ENCODE measurements around the gene VAPA. TPM values are rescaled to one million over a fixed set of nuclear protein-coding genes. Genes with fewer than 3 reads are reported as not detected.
A peak's percentile ranks its signal among the peaks of the same experiment; 100 is the strongest.

The VAPA gene
- total RNA-seq, 2 experiments from 2014 or later, result 162 to 177 TPM

GRCh38 chr18:10006311-10006893 lies 92.6 kb downstream of the VAPA start:
- Histone ChIP-seq H3K36me3 (ENCODE audit: insufficient read depth, low read length) (no peaks in the 10 kb centered on the region), H3K9me3 (ENCODE audit: control insufficient read depth in 1 of 2, insufficient read depth in 1 of 2, low read length in 2 of 2) (peaks cover 0 to 6% of the 10 kb centered on the region in 2 experiments), H3K27ac (ENCODE audit: low read depth in 1 of 2, low read length in 2 of 2) (no peak overlapping the region), H3K27me3 (ENCODE audit: control insufficient read depth in 1 of 2, insufficient read depth in 2 of 2, low read length in 2 of 2) (peaks cover 0 to 2% of the 10 kb centered on the region in 2 experiments), H3K4me1 (ENCODE audit: insufficient read depth, low read length) (no peaks in the 10 kb centered on the region), H3K4me3 (ENCODE audit: low read length) (no peak overlapping the region)
- intact Hi-C loops (cut with DNase I, micrococcal nuclease), result no loop called here
- Mint-ChIP-seq H3K27me3 (no peaks in the 10 kb centered on the region), H3K4me3 (no peak overlapping the region), H3K27ac (no peak overlapping the region), H3K36me3 (ENCODE audit: low read depth) (no peaks in the 10 kb centered on the region), H3K9me3 (no peaks in the 10 kb centered on the region), H3K4me1 (ENCODE audit: low read depth) (no peaks in the 10 kb centered on the region)
- TF ChIP-seq, protein P1, sequence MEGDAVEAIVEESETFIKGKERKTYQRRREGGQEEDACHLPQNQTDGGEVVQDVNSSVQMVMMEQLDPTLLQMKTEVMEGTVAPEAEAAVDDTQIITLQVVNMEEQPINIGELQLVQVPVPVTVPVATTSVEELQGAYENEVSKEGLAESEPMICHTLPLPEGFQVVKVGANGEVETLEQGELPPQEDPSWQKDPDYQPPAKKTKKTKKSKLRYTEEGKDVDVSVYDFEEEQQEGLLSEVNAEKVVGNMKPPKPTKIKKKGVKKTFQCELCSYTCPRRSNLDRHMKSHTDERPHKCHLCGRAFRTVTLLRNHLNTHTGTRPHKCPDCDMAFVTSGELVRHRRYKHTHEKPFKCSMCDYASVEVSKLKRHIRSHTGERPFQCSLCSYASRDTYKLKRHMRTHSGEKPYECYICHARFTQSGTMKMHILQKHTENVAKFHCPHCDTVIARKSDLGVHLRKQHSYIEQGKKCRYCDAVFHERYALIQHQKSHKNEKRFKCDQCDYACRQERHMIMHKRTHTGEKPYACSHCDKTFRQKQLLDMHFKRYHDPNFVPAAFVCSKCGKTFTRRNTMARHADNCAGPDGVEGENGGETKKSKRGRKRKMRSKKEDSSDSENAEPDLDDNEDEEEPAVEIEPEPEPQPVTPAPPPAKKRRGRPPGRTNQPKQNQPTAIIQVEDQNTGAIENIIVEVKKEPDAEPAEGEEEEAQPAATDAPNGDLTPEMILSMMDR (IDR thresholded peaks at IDR 0.05), result no peak
- ATAC-seq (ENCODE audit: poor library complexity) (no peak), DNase-seq (peak in 1 of 14 experiments; percentile 6)
- POLR2A ChIA-PET, result no interaction called here
- CTCF ChIA-PET, result no interaction called here

- Histone ChIP-seq H3K4me3 (ENCODE audit: low read length) (no peak overlapping the region), H3K27me3 (ENCODE audit: control insufficient read depth in 1 of 2, insufficient read depth in 2 of 2, low read length in 2 of 2) (peaks cover 0 to 2% of the 10 kb centered on the region in 2 experiments), H3K27ac (ENCODE audit: low read depth in 1 of 2, low read length in 2 of 2) (no peak overlapping the region), H3K36me3 (ENCODE audit: insufficient read depth, low read length) (no peaks in the 10 kb centered on the region), H3K9me3 (ENCODE audit: control insufficient read depth in 1 of 2, insufficient read depth in 1 of 2, low read length in 2 of 2) (peaks cover 0 to 6% of the 10 kb centered on the region in 2 experiments), H3K4me1 (ENCODE audit: insufficient read depth, low read length) (no peaks in the 10 kb centered on the region)
- H3K36me3 Mint-ChIP-seq (ENCODE audit: low read depth), result no peaks in the 10 kb centered on the region
- CTCF ChIA-PET, result no interaction called here
- intact Hi-C loops (cut with DNase I, micrococcal nuclease), result no loop called here
- ATAC-seq (ENCODE audit: poor library complexity) (no peak), DNase-seq (no peak)
- H3K4me1 Mint-ChIP-seq (ENCODE audit: low read depth), result no peaks in the 10 kb centered on the region
- no peaks in the 10 kb centered on the region for H3K27me3 Mint-ChIP-seq
- H3K27ac Mint-ChIP-seq, result no peak overlapping the region
- TF ChIP-seq, protein P1 (IDR thresholded peaks at IDR 0.05), result no peak
- POLR2A ChIA-PET, result no interaction called here
- H3K9me3 Mint-ChIP-seq, result no peaks in the 10 kb centered on the region
- no peak overlapping the region for H3K4me3 Mint-ChIP-seq
Observed at GRCh38 chr18:10008006-10008647, 94.3 kb downstream of the VAPA start.

Other genes starting within 250 kb of the VAPA start
- 1 to 10 TPM; 1.1 to 1.3 TPM for gene RAB31, start 205.7 kb upstream of the VAPA start, total RNA-seq
- not detected for gene TXNDC2, start 28.0 kb upstream of the VAPA start, total RNA-seq